GM19193 (cell line): ENCODE measurements around the gene FREY1.

ENCODE experiments used
- POLR2A ChIP-seq: IDR thresholded peaks from 4 replicates; pipeline ENCODE4 v1.6.1; 2011; ENCODE audit not compliant: insufficient read depth, insufficient read length; ENCODE audit errors: extremely low read depth

The FREY1 gene

DNA sequence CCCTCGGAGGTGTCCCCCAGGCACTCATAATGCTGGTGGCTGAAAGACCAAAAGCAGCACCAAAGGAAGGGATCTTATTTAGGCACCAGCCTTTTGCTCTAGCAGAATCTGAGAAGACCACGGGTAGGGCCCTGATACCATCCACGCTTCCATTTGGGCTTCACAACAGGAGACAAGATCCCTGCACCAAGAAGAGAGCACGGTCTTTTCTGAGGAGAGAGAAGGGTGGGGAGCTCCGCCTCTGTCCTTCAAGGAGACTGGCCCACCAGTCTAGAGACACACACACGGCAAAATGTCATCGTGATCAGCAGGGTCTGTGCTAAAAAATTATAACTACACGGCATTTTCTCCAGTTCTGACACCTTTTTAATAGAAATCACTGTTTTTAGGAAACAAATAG, 25.1 kb upstream of the FREY1 start:
- TF ChIP-seq POLR2A: no peak

DNA sequence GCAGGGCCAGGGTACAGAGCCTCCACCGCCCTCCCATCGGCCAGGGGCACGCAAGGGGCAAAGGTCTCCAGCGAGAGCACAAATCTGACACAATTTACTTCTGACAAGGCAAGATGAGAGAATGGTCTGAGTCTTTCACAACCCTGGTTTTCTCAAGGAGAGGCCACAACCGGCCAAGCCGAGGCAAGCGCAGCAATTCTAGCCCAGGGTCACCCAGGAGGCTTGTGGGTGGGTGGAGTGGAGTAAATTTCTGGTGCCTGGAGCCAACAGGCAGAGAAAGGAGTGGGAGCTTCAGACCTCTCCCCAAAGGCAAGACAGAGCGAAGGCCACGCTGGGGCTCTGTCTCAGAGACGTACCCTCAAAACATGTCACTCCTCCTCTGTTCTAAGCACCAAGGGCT, 24.7 kb upstream of the FREY1 start:
- TF ChIP-seq POLR2A: no peak

DNA sequence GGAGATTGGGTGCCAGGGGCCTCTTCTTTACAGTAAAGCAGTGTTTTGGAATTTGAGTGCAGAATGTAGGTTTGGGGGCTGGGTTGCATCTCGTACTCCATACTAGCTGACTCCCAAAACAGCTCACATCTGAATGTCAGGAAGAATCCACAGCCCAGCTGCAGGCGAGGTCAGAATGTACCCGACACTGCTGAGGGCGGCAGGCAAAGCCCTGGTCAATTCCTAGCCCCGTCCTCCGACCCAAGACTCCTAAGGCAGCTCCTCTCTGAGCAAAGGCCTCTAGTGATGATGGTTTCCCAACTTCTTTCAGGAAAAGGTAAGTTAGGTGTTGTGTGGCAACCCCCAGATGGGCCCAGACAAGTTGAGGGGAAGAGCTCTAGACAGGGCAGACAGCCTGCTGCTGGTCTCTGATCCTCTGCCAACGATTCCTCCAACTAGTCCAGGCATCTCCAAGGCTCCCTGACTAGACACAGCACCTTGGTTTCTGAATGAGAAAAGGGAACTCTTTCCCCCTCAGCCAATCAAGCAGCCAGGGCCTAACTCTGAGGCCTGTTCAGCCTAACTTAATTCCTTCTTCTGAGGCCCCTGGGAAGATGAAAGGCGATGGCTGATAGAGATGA, 24.0 kb upstream of the FREY1 start:
- TF ChIP-seq POLR2A: no peak

DNA sequence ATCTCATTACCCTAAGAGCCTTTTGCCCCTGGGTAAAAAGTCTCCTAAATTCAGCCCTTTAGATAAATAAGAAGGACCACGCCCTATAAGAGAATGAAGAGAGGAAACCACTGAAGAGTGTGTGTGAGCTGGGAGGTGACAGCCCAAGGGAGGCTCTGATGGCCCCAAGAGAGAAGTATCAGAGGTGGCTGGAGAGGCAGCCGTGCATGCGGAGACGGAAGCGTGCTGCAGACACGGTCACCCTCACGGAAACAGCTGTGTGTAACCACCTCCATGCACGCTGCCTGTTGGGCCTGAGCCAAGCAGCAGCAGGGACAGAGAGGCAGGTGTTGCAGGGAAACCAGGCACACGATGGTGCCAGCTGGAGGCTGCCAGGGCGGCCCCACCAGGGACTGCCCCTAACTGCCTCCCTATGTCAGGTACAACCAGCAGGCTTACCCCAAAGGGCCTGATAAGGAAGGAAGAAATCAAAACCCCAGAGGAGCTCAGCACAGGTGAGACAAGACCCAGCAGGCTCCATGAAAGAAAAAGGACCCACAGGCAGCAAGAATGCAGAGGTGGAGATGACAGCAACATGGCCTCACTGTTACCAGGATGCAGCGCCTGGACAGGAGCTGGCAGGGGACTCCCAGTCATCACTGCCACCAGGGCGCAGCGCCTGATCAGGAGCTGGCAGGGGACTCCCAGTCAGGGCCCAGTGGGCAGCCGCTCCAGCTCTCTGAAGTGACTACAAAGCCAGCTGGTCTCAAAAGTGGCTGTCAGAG, 23.1 kb upstream of the FREY1 start:
- TF ChIP-seq POLR2A: no peak

DNA sequence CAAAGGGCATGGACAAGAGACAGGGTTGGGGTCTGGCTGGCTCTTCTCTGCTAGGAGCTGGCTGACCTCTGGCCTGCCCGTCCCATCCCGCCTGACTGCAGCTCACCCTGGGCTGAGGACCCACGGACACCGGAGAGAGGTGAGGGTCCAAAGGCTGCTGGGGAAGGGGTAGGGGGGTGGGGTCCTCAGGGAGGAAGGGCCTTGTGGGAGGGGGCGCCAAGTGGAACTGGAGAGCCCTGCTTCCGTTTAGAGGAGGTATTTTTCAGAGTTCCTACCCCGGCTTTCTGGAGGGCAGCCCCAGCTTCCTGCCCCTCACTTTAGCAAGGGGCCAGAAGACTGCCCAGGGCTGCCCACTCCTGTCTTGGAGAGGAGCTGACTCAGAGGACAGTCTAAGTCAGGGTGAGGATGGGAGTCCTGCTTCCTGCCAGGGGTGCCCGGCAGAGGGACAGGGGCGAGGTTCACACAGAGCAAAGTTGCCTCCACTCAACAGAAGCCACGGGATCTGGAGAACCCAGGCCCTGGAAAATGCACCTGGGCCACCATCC, 22.5 kb upstream of the FREY1 start:
- no peak for TF ChIP-seq POLR2A

DNA sequence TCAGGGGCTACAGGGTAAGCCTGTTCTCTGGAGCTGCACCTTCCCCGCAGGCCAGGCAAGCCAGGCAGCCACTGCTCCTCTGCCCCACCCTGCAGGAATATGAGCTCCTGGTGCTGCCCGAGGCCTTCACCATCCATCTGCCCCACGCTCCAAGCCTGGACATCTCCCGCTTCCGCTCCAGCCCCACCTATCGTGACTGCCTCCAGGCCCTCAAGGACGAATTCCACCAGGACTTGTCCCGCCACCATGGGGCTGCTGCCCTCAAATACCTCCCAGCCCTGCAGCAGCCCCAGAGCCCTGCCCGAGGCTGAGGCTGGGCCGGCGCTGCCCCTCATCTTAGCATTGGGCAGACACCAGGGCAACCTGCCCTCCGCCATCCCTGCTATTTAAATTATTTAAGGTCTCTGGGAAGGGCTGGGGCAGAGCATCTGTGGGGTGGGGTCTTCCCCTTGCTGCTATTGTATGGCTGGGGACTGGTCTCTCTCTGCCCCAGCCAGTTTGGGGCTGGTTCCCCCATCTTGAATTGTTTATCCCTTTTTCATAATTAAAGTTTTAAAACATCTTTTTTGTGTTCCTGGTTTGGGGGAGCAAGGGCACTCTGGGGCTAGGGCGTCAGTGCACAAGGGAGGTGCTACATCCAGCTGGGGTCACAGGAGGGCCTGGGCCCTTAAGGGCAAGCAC, 21.6 kb upstream of the FREY1 start:
- TF ChIP-seq POLR2A: no peak

DNA sequence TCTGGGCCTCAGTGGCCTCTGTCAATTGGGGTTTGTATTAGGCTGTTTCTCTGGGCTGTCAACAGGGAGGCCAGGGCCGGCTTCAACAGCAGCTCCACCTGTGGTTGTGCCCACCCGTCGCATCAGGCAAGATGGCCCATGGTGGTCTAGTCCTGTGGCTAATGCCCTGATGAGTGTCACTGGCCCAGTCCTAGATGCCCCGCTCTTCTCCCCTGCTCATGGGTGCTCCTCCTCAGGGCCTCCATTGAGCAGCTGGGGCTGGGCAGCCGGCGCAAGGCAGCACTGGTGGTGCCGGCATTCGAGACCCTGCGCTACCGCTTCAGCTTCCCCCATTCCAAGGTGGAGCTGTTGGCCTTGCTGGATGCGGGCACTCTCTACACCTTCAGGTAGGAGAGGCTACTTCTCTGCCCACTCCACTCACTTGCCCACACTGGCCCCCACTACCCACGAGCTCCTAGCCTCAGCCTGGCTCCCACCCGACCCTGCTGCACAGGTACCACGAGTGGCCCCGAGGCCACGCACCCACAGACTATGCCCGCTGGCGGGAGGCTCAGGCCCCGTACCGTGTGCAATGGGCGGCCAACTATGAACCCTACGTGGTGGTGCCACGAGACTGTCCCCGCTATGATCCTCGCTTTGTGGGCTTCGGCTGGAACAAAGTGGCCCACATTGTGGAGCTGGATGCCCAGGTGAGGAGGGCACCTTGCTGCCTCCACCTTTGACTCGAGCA, 20.8 kb upstream of the FREY1 start:
- no peak for TF ChIP-seq POLR2A

DNA sequence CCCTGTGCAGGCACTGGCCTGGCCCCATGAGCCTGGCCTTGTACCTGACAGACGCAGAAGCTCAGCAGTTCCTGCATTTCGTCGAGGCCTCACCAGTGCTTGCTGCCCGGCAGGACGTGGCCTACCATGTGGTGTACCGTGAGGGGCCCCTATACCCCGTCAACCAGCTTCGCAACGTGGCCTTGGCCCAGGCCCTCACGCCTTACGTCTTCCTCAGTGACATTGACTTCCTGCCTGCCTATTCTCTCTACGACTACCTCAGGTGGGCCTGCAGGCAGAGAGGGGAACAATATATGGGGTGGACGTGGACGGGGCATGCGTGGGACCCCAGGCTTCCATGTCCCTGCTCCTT, 20.2 kb upstream of the FREY1 start:
- TF ChIP-seq POLR2A: no peak

DNA sequence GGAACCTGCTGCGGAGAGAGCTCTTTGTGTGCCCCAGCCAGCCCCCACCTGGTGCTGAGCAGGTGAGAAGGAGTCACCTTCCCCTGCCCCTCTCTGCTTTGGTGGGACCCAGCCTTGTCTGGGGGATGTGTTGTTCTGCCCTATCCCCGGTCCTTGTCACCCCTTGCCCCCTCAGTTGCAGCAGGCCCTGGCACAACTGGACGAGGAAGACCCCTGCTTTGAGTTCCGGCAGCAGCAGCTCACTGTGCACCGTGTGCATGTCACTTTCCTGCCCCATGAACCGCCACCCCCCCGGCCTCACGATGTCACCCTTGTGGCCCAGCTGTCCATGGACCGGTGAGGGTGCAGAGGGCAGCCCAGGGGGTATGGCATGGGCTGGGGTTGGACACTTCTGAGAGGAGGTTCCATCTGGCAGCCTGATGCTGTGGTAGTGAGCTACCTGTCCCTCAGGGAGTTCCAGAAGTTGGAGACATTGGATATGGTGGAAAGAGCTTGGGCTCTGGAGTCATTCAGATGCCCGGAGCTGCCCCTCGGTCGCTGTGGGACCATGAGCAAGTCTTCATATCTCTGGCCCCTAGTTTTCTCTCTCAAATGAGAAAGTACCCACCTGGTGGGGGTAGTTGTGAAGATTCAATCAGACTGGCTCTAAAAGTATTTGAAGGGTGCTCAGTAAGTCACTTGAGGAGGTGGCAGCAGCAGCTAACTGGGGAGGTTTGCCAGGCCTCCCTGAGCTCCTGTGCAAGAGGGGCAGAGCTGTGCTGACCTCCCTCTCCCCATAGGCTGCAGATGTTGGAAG, 19.7 kb upstream of the FREY1 start:
- no peak for TF ChIP-seq POLR2A

DNA sequence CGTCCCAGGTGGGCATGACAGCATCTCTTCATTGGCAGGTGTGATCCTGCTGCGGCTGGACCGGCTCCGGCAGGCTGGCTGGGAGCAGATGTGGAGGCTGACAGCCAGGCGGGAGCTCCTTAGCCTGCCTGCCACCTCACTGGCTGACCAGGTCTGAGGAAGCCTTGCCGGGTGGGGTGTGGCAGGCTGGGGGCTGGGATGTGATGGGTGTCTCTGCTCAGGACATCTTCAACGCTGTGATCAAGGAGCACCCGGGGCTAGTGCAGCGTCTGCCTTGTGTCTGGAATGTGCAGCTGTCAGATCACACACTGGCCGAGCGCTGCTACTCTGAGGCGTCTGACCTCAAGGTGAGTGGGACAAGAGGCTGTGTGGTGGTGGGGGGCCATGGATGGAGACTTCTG, 18.9 kb upstream of the FREY1 start:
- no peak for TF ChIP-seq POLR2A

DNA sequence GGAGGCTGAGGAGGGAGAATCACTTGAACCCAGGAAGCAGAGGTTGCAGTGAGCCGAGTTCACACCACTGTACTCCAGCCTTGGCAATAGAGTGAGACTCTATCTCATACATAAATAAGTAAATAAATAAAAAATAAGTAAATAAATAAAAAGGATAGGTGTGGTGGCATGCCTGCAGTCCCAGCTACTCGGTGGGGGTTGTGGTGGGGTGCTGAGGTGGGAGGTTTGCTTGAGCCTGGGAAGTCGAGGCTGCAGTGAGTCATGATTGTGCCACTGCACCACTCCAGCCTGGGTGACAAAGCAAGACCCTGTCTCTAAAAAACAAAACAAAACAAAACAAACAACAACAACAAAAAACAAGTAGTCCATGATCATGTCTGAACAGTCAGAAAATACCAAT, 18.5 kb upstream of the FREY1 start:
- no peak for TF ChIP-seq POLR2A

DNA sequence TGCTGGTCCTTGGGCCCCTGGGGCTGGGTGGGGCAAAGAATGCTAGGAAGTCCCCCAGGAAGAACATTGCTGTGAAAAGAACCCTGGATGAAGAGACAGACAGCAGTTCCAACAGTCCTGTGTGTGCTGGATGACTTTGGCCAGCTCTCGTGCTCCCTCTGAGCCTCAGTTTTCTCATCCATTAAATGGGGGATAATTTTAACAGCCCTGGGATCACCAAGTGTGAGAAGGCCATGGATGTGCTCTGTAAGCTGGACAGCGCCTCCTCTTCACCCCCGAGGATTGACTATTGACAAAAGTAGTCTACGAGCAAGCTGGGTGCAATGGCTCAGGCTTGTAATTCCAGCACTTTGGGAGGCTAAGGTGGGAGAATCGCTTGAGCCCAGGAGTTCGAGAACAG, 17.9 kb upstream of the FREY1 start:
- no peak for TF ChIP-seq POLR2A

DNA sequence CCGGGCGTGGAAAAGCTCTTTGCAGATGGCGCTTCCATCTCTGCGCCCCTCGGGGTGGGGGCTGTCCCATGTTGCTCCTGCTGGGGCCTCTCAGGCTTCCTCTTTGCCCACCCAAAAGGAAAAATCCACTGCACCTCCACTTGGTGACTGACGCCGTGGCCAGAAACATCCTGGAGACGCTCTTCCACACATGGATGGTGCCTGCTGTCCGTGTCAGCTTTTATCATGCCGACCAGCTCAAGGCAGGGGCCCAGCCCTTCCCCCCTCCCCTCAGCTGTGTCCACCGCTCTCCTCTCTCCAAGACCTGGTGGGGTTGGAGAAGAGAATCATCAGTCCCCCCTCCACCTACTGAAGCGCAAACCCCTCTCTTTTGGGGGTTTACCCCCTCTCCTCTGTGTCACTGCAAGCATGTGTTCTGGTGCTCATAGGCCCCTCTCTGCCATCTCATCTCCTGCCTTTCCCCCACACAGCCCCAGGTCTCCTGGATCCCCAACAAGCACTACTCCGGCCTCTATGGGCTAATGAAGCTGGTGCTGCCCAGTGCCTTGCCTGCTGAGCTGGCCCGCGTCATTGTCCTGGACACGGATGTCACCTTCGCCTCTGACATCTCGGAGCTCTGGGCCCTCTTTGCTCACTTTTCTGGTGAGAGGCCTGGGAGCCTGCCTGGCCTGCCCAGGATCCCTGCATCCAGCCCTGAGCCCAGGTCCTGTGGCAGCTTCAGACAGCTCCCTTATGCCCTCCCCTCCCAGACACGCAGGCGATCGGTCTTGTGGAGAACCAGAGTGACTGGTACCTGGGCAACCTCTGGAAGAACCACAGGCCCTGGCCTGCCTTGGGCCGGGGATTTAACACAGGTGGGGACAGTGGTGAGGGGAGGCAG, 17.2 kb upstream of the FREY1 start:
- TF ChIP-seq POLR2A: no peak
